GM12873 (cell line): Measurements from ENCODE around the gene IDUA.

Source experiments
- TF ChIP-seq, protein P1 (sequence below): IDR thresholded peaks from 2 replicates; pipeline ENCODE4 v1.5.1; 2012; ENCODE audit warnings: low read depth, mild to moderate bottlenecking, moderate library complexity, low read length, control low read depth; ENCODE audit not compliant: insufficient read depth; ENCODE audit errors: missing control alignments

Gene IDUA

DNA sequence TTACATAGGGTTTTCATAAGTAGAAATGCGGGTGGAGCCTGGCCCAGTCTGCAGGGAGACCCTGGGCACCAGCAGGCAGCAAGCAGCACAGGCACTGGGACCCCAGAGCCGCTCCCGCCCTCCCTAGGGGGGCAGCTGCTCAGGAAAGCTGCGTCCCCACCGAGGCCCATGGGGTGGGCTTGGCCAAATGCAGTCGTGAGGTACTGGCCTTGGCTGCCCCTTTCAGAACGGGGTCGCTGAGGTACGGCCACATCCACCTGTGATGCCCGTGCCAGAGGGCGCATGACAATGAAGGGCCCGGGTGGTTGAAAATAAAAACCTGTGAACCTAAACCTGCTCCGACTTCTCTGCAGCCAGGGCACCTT, 37.9 kb upstream of the IDUA start:
- TF ChIP-seq, protein P1, sequence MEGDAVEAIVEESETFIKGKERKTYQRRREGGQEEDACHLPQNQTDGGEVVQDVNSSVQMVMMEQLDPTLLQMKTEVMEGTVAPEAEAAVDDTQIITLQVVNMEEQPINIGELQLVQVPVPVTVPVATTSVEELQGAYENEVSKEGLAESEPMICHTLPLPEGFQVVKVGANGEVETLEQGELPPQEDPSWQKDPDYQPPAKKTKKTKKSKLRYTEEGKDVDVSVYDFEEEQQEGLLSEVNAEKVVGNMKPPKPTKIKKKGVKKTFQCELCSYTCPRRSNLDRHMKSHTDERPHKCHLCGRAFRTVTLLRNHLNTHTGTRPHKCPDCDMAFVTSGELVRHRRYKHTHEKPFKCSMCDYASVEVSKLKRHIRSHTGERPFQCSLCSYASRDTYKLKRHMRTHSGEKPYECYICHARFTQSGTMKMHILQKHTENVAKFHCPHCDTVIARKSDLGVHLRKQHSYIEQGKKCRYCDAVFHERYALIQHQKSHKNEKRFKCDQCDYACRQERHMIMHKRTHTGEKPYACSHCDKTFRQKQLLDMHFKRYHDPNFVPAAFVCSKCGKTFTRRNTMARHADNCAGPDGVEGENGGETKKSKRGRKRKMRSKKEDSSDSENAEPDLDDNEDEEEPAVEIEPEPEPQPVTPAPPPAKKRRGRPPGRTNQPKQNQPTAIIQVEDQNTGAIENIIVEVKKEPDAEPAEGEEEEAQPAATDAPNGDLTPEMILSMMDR = no peak

DNA sequence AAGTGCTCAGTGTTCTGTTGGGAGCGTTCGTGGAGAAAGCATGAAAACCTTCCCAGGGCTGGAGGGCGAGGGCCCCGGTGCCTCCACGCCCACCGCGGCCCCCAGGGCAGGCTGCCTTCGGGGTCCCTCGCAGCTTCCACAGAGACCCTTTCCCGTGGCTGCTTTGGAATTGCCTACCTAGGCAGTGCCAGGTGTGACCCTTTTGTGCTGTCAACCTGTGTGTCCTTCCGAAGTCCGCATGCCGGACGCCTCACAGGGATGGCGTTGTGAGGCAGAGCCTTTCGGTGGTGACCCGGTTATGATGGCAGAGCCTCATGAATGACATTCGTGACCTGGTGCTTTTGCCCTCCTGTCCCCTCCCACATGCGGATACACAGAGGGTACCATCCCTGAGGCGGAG, 37.2 kb upstream of the IDUA start:
- TF ChIP-seq, protein P1 = no peak

DNA sequence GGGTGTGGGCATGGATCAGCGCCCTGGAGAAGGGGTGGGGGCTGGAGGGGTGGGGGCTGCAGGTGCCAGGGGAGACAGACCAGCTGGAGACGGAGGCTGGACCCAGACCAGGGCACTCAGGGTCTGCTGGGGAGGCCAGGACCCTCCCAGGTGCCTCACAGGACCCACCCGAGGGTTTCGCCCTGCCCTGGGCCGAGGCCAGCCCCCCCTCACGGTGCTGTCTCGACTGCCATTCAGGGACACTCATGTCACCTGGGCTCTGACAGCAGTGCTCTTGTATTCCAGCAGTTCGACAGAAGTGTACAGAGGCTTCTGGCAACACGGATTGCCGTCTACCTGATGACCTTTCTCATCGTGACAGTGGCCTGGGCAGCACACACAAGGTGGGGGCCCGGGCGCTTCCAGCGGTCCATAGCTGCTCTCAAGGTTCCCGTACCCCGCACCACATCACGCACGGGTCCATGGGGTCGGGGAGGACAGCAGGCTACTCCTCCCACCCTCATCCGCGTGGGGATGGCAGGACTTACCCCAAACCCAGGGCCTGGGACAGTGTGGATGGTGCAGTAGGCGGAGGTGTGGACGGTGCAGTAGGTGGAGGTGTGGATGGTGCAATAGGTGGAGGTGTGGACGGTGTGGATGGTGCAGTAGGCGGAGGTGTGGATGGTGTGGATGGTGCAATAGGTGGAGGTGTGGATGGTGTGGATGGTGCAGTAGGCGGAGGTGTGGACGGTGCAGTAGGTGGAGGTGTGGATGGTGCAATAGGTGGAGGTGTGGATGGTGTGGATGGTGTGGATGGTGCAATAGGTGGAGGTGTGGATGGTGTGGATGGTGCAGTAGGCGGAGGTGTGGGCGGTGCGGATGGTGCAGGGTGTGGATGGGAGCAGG, 36.5 kb upstream of the IDUA start:
- TF ChIP-seq, protein P1 = no peak

DNA sequence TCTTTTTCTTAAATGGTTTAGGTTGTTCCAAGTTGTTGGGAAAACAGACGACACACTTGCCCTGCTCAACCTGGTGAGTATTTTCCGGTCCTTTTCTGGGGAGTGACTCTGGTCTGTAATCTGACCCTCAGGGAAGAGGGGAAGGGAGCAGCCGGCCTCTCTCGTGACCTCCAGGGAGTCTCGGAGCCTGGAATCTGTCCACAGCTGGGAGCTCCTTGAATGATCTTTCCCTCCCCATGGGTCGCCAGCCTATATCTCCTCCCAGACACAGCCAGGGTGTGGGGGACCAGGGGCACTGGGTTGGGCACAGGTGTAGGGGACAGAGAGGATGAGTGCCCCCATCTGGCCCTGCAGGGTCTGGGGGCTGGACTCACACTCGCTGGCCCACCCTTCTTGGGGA, 35.7 kb upstream of the IDUA start:
- TF ChIP-seq, protein P1 = no peak

DNA sequence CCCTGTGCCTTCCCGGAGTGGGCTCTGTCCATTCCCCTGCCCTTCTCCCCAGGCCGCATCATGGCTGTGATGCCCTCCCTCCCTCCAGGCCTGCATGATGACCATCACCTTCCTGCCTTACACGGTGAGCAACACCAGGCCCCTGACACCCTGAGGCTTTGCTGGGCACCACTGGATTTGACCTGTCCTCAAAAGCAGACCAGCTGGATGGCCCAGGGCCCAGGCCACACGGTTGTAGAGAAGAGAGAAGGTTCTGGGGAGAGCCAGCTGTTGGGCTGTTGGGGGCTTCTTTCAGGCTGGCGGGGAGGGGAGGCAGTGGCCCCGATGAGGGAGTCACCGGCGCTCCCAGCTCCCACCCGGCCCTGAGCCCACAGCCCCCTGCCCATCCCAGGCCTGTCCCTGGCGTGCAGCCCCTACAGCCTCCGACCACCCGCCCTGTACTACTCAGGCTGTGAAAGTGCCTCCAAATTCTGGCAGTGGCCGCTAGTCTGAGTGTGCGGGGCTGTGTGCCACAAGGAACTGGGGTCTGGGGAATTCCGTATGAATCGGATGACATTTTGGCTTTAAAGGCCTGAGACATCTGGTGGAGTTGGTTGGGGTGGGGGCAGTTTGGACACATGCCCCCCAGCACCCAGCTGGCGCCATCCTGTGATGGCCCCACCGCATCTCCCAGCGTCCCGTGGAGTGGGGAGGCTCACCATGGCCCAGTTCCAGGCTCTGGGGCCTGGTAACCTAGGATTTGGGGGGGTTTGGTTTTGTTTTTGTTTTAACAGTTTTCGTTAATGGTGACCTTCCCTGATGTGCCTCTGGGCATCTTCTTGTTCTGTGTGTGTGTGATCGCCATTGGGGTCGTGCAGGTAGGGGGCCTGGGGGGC, 35.0 kb upstream of the IDUA start:
- TF ChIP-seq, protein P1 = no peak

DNA sequence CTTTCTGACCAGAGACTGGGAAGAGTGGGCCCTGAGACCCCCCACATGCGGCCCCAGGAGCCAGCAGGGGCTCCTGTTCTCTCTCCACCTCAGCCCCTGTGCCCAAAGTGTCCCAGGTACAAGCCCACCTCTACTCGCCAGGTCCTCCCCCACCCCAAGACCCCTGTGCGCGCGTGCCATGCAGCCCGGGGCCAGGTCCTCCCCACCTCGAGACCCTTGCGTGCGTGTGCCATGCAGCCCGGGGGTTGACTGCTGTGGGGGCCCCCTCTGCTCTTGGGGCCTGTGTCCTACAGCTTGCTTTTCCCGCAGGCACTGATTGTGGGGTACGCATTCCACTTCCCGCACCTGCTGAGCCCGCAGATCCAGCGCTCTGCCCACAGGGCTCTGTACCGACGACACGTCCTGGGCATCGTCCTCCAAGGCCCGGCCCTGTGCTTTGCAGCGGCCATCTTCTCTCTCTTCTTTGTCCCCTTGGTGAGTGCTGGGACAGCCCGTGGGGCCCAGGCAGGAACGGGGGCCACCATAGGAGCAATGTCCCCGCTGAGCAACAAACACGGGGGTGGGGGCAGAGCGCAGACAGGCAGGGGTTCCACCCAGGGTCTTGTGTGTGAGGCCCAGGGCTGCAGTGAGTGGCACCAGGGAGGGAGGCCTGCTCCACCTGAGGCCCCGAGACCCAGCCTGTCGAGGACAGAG, 33.8 kb upstream of the IDUA start:
- TF ChIP-seq, protein P1 = no peak

DNA sequence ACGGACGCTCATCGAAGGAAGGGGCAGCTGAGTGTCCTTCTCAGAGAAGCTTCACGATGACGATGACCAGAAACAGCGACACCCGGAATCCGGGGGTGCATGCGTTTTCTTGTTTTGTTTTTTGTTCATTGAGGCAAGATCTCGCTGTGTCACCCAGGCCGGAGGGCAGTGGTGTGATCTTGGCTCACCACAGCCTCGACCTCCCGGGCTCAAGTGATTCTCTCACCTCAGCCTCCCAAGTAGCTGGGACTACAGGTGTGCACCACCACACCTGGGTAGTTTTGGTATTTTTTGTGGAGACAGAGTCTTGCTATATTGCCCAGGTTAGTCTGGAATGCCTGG, 33.3 kb upstream of the IDUA start:
- TF ChIP-seq, protein P1 = no peak
